HG03066 (cell line): Measurements from ENCODE around the gene NR2F6.

Experiments
- ATAC-seq: cut with Tn5 transposase; IDR thresholded peaks from one replicate; pipeline ENCODE4 v1.9.1; 2021; ENCODE audit warnings: low read depth; ENCODE audit not compliant: unreplicated experiment

The NR2F6 gene

GRCh38 chr19:17240826-17241399 lies 4.8 kb downstream of the NR2F6 start:
- no peak for ATAC-seq

GRCh38 chr19:17240062-17240752 lies 5.5 kb downstream of the NR2F6 start:
- no peak for ATAC-seq

GRCh38 chr19:17237747-17238706 lies 7.7 kb downstream of the NR2F6 start:
- no peak for ATAC-seq

GRCh38 chr19:17236811-17237543 lies 8.7 kb downstream of the NR2F6 start:
- ATAC-seq: no peak

DNA sequence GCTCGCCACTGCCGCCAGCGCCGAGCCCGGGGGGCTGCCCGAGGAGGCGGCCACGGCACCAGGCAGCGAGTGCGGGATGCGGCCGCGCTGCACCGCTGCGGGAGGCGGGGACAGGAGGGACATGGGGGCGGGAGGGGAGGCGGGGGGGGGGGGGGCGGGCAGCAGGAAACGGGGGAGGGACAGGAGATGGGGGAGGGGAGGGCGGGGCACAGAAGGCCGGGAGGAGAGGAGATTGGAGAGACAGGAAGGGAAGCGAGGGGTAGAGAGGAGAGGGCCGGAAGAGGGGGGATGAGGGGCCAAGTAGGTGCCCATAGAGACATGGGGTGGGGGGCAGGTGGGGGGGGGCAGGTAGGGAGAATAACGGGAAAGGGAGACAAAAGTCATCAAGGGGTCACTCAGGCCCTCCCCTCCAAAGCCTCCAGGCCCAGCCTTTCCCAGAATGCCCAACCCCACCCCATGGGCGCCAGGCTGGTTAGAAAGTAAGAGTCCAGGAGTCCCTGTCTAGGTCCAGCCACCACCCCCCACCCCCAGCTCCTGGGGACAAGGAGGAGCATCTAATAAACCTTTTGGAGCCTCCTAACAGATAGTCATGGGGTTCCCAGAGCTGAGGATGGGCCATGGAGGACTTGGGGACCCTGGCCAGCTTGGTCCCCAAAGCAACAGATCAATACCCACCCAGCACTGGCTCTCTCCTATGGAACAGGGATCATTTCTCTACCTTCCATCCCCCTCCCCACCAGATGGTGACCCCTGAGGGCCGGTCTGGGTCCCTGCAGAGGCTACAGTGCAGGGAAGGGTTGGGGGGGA lies 9.5 kb downstream of the NR2F6 start:
- ATAC-seq: no peak

DNA sequence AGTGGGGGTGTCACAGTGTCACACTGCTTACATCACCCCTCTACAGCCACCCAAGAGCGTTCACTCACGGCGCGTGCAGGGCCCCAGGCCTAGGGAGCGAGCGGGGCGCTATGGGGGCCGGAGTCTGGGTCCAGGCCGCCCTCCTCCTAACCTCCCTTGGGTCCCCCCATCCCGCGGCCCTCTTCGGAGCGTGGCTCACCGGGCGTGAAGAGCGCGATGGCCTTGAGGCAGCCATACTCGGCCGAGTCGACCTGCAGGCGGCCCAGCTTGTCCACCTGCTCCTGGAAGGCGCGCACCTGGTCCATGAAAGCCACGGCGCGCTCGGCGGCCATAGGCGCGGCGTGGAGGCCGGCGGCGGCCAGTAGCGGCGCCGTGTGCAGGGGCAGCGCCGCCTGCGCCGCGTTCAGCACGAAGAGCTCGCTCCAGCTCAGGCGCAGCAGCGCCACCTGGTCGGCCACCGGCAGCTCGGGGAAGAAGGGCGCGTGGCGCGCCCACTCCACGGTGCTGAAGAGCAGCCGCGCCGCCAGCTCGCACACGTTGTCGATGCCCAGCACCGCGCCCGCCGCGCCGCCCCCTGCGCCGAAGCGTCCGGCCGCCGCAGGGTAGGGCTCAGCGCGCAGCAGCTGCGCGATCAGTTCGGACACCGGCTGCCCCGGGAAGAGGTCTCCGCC lies 10.3 kb downstream of the NR2F6 start:
- ATAC-seq: no peak

- ATAC-seq: no peak
These were observed 10.8 kb downstream of the NR2F6 start for GRCh38 chr19:17234911-17235299.

GRCh38 chr19:17232258-17232657 lies 13.5 kb downstream of the NR2F6 start:
- no peak for ATAC-seq

GRCh38 chr19:17229890-17230289 lies 15.8 kb downstream of the NR2F6 start:
- ATAC-seq: no peak

GRCh38 chr19:17227798-17228367 lies 17.8 kb downstream of the NR2F6 start:
- ATAC-seq: no peak

GRCh38 chr19:17226002-17226933 lies 19.5 kb downstream of the NR2F6 start, which contains the start of gene OCEL1:
Gene OCEL1, plus strand, starts transcription at chr19:17226226. Its CDS starts 22 bp downstream, at chr19:17226248.
- ATAC-seq: peak; percentile 86

- ATAC-seq: no peak
These were observed 20.7 kb downstream of the NR2F6 start for GRCh38 chr19:17225053-17225452.

- no peak for ATAC-seq
These were observed 25.4 kb downstream of the NR2F6 start for GRCh38 chr19:17220207-17220758.

DNA sequence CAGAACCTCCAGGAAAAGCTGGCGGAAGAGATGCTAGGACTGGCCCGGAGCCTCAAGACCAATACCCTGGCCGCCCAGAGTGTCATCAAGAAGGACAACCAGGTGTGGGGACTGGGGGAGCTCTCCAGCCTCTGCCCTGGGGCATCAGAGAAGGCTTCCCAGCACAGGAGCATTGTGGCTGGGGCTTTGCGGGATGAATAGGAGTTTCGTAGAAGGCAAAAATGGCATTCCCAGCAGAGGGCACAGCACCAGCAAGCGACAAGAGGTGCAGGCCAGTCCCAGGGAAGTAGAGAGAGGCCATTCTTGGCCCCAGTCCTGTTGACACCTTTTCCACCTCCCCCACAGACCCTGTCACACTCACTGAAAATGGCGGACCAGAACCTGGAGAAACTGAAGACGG lies 26.4 kb downstream of the NR2F6 start:
- no peak for ATAC-seq

- no peak for ATAC-seq
These were observed 29.6 kb downstream of the NR2F6 start for GRCh38 chr19:17216058-17216670.

DNA sequence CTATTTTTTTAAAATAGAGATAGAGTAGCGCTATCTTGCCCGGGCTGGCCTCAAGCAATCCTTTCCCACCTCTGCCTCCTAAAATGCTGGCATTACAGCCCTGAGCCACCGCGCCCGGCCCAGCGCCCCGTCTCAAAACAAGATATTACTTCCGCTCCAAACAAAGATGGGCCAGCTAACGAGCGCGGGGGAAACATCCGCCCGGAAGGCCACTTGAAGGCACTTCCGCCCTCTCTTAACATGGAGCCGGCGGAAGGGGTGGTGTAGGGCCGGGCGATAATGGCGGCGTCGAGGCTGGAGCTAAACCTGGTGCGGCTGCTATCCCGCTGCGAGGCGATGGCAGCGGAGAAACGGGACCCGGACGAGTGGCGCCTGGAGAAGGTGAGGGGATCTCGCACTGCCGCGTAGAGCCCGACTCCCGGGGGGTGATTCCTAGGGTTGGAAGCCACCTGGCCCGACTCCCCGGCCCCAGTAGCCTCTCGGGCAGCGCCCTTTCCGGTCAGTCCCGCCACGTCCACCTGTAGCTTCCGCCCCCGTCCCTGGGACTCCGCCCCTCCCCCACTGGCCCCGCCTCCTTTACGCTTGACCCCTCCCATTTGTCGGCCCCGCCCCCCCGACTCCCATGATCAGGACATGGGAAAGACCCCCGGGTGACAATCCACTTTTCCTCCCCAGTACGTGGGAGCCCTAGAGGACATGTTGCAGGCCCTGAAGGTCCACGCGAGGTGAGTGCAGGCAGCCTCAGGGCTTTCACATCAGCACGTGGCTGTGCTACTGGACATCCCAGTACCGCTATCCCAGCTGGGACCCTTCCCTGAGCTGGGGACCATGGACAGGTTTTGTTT lies 30.4 kb downstream of the NR2F6 start, which contains the start of gene USE1:
TSS of gene USE1 (plus strand) at position 231 of the 845 bp plus-strand sequence. CDS start at position 280, 49 bp downstream.
- peak; percentile 80 for ATAC-seq
